Upper lobe of left lung (tissue), 4 donors: ENCODE data around the gene FANCC.

Source experiments
- EP300 ChIP-seq, 4 donors: sonication (generic); formaldehyde crosslinking; IDR thresholded peaks; one replicate each; pipeline ENCODE4 v1.5.1; 2017; ENCODE audit warnings: antibody characterized with exemption in 4 of 4, control low read depth in 2 of 4
- POLR2A ChIP-seq, 4 donors: fragments of 450-650 bp; IDR thresholded peaks; one replicate each; pipeline ENCODE4 v1.5.1; 2016 to 2017; ENCODE audit warnings: antibody characterized with exemption in 4 of 4, mild to moderate bottlenecking in 2 of 4
- TF ChIP-seq, protein P1 (sequence below), 6 experiments: fragments of 450-650 bp in 4 of 6; fragments of 200-600 bp in 2 of 6; sonication (generic) in 2 of 6; IDR thresholded peaks; one replicate each; pipeline ENCODE4 v1.5.1; 2016 to 2019; ENCODE audit warnings: antibody characterized with exemption in 6 of 6

DNA sequence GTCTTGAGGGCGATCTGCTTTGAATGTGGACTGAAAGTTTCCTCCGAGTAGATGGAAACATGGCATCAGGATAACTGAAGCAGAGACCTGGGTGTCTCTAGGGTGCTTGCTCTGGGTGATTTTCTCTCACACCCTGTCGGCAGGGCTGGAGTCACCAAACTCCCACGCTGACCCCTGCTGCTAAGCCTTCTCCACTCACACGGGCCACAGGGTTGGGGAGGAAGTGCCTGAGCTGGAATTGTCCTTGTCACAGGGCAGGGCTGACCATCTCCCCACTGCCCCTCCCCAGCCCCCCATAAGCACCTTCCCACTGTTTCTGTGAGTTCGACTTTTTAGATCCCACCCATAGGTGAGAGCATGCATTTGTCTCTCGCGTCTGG is 212.9 kb downstream of the FANCC start:
- no peak for TF ChIP-seq POLR2A (IDR thresholded peaks at IDR 0.05)
- TF ChIP-seq, protein P1, sequence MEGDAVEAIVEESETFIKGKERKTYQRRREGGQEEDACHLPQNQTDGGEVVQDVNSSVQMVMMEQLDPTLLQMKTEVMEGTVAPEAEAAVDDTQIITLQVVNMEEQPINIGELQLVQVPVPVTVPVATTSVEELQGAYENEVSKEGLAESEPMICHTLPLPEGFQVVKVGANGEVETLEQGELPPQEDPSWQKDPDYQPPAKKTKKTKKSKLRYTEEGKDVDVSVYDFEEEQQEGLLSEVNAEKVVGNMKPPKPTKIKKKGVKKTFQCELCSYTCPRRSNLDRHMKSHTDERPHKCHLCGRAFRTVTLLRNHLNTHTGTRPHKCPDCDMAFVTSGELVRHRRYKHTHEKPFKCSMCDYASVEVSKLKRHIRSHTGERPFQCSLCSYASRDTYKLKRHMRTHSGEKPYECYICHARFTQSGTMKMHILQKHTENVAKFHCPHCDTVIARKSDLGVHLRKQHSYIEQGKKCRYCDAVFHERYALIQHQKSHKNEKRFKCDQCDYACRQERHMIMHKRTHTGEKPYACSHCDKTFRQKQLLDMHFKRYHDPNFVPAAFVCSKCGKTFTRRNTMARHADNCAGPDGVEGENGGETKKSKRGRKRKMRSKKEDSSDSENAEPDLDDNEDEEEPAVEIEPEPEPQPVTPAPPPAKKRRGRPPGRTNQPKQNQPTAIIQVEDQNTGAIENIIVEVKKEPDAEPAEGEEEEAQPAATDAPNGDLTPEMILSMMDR (IDR thresholded peaks at IDR 0.05), result no peak
- TF ChIP-seq EP300 (IDR thresholded peaks at IDR 0.05), result no peak
